ENCODE results near the gene PLCH2.
A peak's percentile ranks its signal among the peaks of the same experiment; 100 is the strongest.
"Not testable (repeated sequence)": the region's sequence is repeated elsewhere in the genome, so short reads cannot be mapped to it uniquely, and the experiment has no call there.

The PLCH2 gene

DNA sequence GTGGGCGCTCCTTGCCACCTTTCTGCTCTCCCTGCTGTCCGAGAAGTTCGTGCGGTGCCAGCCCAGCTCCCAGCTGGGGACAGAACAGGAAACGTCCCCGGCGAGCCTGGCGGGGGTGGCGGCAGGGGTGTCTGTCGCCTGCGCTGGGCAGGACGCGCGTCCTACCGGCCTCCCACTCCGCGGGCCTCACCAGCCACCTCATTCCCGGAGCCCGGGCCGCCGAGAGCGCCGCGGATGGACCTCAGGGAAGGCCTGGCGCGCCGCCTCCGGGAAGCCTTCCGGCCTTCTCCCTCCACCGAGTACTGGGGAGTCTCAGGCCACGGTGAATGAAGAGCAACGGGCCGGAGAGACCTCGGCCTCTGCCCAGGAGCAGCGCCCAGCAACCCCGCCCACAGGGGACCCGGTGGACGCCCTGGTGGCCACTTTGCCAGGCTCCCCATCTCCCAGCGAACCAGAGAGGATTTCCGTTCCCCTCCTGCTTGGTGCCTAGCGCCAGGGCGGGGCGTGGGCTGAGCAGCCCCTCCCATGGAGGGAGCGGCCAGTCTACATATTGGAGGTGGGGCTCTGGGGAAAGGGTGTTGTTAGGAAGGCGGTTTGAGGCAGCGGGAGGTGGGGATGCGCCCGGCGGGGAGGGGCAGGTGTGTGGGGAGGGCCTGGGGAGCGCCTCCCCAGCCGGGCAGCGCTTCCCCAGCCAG, 70.6 kb downstream of the PLCH2 start:
- peak; percentile 70 to 72 for DNase-seq (ENCODE audit: low read depth in 2 of 2)

DNA sequence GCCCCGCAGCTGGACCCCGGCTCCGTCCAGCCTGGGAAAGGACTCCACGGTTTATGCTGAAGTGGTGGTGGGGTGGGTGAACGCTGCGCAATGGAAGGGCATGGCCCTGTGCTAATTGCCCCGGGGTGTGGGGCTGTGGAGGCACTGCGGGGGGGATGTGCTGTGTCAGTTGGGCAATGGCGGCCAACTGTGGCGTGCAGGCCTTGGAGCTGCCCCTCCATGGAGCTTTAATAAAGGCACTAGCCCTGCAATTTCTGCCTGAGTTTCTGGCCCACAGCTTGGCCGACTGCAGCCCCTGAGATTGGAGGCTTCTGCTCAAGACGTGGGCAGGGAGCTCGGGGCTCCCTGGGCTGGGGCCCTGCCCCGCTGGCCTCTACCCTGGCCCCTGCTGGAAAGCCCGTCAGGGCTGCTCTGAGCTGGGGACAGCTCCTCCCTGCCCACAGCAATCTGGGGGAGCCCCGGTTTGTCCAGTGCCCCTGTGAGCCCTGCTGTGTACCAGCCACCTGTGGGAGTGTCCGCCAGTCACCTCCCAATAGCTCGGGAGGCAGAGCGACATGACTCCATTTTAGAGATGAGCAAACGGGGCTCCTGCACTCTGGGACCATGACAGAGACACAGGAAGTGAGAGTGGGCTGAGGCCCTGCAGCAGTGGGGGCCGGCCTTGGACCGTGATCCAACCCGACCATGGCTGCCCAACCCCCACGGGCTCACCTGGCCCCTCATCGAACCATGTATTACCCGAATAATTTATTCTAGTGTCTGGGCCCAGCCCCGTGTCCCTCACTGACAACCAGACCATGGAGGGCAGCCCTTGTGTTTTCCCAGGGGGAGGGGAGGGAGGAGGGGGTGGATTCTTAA, 71.3 kb downstream of the PLCH2 start:
- no peak for DNase-seq (ENCODE audit: low read depth in 2 of 2)

DNA sequence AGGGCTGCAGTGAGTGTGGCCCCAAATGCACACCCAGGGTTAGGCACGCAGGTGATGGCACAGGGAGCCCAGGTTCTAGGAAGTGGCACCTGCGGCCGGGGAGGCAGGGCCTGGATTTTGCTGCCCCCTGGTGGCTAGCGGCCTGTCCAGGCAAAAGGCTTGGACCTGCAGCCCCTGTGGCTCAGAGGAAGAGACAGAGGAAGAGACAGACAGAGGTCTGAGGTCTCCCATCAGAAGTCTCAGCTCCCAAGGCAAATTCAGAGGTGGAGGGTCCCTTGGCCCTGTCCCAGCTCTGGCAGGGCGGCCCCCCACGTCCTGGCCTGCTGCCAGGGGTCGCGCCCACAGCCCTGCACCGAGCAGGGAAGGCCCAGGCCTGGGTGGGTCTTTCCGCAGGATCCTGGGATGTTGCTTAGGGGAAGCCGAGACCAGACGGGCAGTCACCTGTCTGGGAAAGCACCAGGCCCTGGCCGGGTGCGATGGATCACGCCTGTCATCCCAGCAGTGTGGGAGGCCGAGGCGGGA, 72.0 kb downstream of the PLCH2 start:
- DNase-seq (ENCODE audit: low read depth in 2 of 2): peak; percentile 71 to 75

DNA sequence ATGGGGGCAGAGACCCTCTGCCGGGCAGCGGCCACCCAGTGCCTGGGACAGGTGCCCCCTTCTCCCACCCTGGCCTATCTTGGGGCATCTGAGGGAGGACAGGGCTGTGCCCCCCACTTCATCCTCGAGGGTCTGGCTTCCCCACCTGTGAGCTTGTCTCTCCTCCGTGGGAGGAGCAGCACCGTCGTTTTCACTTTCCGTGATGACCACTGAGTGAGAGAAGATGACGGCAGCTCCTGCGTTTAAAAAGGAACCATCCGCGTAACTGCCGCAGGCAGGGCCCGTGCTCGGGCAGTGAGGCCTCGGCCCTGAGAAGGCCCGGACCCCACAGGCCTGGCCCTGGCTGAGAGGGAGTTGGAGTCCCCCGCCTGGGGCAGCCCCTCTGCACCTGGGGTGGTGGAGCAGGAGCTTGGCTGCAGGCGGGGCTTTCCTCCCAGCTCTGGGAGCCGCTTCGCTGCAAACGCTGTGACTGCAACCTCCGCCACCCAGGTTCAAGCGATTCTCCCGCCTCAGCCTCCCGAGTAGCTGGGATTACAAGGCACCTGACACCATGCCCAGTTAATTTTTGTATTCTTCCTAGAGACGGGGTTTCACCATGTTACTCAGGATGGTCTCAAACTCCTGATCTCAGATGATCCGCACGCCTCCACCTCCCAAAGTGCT, 73.4 kb downstream of the PLCH2 start:
- DNase-seq (ENCODE audit: low read depth in 2 of 2): not testable (repeated sequence)

DNA sequence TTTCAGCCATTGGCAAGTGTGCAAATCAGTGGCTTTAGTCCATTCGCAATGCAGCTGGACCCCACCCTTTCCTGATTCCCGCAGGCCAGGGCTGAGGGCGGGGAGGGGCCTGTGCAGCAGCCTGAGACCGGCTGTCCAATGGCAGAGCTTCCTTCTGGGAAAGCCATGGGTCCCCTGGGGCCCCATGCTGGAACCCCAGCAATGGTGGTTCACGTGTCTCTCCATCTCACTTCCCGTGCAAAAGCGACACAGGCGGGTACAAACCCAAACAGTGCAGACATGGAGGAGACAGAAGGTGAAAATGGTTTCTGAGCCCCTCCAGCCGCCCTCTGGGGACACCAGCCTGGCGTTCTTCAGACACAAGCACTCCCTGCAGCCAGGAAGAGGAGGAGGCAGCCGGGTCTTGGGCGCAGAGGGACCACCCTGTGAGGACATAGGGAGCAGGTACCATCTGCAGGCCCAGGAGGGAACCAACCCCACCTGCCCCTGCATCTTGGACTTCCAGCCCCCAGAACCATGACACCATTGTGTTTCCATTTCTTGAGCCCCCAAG, 74.3 kb downstream of the PLCH2 start:
- DNase-seq (ENCODE audit: low read depth in 2 of 2): not testable (repeated sequence)

DNA sequence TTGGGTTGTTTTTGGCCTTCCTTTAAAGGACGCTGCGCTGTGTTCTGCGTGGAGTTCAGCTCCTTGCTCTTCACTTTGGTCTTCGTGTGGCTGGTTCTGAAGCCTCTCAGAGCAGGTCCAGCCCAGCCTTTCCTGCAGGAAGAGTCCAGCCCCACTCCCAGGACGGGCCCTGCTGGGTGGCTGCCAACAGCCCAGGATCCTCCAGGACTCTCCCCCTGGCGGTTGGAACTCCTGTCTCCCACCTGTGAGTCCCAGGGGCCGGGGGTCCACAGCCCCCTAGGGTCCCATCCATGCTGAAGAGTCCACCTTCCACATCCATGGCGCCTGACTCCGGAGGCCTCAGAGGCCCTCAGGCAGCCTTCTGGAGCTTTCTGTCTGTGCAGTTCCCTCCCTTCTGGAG, 75.5 kb downstream of the PLCH2 start:
- DNase-seq (ENCODE audit: low read depth in 2 of 2): not testable (repeated sequence)

DNA sequence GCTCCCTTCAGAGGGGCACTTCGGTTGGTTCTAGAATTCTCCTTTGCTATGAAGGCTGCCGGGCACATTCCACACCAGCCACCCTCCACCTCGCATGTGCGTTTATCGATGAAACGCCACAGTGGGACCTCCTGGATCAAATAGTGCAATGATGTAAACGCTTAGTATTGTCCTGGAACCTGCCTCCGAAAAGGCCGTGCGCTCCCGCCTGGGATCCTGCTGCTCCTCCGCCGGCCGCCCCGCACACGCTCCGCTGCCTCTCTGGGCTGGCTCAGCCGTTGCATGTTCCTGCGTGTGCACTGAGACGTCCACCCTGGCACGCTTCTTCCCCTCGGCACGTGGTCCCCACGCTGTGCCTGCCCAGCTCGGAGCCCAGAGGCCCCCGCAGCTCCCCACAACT, 76.1 kb downstream of the PLCH2 start:
- no peak for DNase-seq (ENCODE audit: low read depth in 2 of 2)

DNA sequence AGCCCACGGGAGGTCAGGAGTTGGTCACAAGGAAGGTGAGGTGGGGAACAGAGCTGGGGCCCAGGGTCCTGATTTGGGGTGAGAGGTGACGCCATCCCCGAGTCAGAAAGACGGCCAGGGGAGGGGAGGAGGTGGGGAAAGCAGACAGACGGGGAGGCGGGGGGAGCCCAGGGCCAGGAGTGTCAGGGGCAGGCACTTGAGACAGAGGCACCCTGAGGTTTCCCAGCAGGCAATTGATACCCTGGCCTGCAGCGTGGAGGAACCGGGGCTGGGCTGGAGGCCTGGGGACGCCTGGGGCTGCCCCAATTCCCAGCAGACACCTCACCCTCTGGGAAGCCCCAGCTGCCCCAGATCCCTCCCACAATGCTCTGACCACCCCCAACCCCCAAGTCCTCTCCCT, 77.0 kb downstream of the PLCH2 start:
- DNase-seq (ENCODE audit: low read depth in 2 of 2): not testable (repeated sequence)

DNA sequence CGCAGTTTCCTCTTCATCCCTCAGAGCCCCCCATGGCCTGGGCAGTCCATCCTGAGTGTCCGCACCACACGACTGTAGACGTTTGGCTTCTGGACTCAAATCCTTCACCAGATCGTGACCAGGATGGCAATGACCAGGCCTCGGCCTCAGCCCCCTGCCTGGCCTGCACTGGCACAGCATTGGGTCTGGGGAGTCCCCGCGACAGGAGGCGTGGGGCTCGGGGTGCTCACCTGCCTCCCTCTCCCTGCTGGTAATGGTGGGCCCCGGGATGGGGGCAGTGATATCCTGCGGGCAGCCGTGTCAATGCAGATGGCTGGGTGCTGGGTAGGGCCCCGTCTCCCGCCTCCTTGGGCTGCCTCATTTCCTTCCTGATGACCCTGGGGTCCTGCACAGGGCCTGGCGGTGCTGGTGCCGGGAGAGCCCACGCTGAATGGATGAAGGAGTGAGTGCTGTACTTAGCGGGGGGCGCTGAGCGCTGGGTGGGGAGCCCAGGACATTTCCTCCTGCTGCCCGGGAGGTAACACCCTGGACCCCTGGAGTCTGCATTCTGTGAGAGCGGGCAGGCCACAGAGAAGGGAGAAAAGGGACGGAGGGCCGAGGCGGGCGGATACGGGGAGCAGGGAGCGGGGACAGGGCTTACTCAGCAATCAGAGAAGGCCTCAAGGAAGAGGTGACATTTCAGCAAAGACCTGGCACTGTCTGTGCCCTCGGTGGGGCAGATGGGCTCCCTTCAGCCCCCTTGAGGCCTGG, 78.0 kb downstream of the PLCH2 start:
- DNase-seq (ENCODE audit: low read depth in 2 of 2): no peak

DNA sequence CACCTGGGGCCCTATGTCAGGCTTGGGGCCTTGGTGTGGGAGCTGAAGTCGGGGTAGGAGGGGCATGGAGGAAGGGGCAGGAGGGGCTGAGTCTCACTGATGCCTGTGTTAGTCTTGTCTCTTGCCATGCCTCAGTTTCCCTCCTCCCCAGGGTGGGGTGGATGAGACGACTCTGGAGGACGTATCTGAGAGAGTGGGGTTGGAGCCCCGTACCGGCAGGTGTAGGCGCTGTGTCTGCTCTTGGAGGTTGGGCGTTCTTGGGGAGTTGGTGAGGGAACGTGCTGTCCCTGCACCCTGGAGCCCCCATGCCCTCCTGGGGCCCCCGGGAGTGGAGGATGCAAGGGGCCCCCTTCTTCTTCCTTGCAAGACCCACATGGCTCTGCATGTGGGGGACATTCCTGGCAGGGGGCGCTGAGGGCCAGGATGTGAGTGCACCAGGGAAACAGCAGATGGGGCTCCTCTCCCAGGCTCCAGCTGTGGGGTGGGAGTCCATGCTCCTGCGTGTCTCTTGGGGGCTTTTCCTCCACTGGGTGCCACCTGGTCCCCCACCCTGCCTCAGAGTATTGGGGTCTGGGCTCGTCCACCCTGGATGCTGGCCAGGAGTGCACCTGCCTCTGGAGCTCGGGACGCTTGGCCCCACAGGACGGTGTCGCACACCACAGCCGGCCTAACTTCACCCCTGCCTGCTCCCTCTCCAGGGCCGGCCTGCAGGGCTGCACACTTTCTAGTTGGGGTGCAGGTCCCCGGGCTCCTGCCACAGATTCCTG, 78.7 kb downstream of the PLCH2 start:
- peak; percentile 28 to 40 for DNase-seq (ENCODE audit: low read depth in 2 of 2)

Measured in stimulated activated CD8-positive, alpha-beta memory T cell treated with anti-CD3 and anti-CD28 coated beads, Interleukin-7, amount 100 ng/mL, for 4 hours (primary cell).